ENCODE results near the gene TFE3. TPM values are rescaled to one million over a fixed set of nuclear protein-coding genes. Genes with fewer than 3 reads are reported as not detected.
"Not testable (repeated sequence)": the region's sequence is repeated elsewhere in the genome, so short reads cannot be mapped to it uniquely, and the experiment has no call there.

Gene TFE3
- total RNA-seq, 1 experiment from 2014 or later: 65.8 TPM

DNA sequence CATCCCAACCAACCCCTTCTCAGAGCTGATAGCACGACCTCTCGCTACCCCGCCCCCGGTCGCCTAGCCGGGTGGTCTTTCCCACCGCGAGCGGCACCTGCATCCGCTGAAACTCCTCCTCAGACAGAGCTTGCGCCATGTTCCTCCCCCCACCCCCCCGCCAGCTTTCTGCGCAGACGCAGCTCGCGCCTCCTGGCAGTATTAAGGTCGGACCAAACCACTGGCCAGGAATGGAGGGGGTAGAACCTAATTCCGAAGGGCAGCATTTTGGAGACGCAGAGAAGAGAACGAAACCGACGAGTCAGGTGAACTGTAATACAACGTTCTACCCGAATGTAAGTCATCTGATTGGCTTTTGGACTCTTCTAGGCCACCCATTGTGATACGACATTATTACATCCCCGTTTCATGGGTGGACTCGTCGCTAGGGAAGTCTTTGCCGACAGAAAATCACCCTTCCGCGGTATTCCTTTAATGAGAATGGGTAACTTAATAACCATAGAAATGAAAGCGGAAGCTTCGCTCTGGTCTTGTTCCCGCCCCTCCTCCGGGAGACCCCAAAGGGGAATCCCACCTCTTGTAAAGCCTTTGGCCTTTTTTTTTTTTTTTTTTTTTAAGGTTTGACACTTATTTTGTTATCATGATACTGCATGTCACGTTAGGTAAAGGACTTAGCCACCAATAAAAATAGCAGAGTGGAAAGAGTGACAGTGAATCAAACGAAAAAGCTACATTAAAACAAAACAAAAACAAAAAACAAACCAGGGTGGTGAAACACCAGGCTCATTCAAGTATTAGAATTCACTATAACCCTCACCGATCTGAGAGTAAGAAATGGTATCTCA, 40.8 kb downstream of the TFE3 start, which contains the start of gene GRIPAP1:
GRIPAP1 (minus strand) TSS at position 174 of the 845 bp plus-strand sequence; CDS start at position 139, 35 bp downstream.
- peak; percentile 73 for DNase-seq (ENCODE audit: low read depth)

DNA sequence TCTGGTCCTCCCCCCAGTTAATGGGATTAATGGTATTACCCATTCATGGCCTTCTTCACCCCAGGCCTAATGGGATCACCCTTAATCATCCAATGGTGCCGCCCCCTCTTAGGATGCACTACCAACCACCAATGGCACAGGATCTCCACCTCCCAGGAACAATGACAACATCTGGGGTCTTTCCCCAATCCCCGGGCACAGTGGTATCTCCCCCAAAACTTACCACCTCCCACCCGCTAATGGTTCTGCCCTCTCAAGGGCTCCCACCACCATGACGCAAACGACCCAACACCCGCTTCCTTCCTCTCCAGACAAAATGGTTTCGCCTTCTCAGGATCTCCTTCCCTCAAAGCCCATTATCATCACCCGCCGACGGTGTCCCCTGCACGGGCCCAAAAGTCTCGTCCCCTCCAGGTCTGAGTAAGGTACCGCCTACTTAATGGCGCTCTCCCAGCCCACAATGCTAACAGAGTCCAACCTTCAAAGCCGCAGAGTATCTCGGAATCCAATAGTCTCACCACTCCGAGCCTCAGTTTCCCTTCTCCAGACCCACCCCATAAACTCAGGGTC, 41.6 kb downstream of the TFE3 start:
- peak; percentile 9 for DNase-seq (ENCODE audit: low read depth)

DNA sequence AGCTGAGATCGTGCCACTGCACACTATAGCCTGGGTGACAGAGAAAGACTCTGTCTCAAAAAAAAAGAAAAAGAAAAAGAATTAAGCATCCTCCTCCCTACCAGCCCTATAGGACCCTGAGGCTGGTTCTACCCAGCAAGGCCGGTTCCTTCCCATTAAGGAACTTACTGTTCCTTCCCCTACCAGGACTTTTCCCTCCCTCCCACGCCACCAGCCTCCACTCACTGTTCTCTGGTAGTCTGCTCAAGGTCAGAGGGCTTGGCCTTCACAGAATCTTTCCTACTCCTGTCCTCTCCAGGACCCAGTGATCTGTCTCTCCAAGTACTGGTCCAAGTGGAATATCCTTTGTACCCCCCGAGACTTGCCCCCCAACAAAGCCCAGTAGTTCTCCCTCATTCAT, 42.5 kb downstream of the TFE3 start:
- DNase-seq (ENCODE audit: low read depth): no peak

DNA sequence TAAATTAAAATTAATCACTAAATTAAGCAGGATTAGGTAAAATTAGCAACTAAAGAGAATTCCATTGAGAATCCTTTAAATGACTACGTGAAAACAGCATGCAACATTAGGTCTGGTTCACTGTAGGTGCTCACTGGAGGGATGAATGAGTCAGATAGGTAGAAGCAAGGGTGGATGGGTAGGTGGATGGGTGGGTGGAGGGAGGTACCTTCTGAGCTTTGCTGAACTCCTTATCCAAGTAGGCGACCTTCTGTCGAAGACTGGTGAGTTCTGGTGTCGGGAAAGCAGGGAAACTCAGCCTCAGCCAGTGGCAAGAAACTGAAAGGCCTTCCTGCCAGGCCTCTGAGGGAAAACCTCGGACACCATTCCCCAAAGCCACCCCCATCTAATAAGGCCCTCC, 44.1 kb downstream of the TFE3 start:
- DNase-seq (ENCODE audit: low read depth): no peak

DNA sequence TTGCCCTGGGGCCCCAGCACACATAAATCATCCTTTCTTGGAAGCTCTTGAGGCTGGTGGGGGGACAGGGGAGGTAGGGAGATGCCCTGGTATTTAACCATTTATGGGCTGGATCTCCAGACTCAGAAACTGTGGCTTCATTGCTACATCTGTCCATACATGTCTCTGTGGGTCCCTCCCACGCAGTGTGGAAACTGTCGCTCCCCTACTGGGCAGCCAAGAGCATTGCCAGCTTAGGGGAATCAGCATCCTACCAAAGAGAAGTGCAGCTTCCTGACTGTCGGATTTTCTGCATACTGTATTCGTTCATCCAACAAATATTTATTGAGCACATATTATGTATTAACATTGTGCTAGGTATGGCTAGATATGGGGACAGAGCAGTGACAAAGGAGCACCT, 44.8 kb downstream of the TFE3 start:
- DNase-seq (ENCODE audit: low read depth): no peak

DNA sequence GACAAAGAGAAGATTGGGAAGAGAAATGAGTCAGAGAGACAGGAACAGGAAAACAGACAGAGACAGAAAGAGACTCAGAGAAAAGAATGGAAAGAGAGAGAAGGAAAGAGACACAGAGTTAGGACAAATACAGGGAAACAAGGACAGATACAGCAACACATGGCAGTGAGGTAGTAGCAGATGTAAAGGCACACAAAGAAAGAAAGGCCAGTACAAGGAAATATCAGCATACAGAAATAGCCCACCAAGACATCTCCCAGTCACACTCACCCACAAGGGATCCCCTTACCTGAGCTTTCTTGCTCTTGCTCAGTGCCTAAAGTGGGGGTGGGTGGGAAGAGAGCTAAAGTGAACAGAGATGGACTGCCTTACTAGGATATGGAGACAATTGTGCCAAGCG, 45.3 kb downstream of the TFE3 start:
- DNase-seq (ENCODE audit: low read depth): no peak

DNA sequence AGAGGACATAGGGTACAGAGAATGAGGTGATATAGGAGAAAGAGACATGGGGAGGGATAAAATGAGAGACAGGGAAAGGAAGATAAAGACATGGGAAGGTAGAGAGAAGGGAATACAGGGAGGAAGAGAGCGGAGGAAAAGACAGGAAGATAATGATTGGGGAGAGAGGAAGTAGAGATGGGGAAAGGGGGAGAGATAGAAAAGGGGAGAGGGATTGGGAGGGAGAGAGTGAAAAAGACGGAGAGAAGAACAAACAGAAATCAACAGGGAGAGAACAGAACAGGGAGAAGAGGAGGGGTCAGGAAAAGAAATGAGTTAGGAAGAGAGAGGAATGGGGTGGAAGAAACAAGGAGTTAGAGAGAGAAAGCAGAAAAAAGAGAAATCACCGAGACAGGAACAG, 45.7 kb downstream of the TFE3 start:
- no peak for DNase-seq (ENCODE audit: low read depth)

DNA sequence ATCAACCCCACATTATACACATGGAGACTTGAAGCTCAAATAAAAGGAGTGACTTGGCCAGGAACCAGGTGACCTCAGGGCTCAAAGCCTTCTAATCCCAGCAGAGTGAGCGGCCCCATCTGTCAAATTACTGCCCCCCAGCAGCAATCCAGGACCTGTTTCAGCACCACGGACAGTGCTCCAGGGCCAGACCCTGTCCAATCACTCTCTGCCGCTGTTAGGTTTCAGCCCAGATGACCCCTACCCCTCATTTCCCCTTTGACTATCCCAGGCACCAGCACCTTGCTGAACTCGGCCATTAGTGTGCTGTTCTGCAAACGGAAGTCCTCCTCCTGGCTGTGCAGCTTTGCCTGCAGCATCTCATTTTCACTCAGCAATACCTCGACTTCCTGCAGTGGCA, 46.2 kb downstream of the TFE3 start:
- no peak for DNase-seq (ENCODE audit: low read depth)

DNA sequence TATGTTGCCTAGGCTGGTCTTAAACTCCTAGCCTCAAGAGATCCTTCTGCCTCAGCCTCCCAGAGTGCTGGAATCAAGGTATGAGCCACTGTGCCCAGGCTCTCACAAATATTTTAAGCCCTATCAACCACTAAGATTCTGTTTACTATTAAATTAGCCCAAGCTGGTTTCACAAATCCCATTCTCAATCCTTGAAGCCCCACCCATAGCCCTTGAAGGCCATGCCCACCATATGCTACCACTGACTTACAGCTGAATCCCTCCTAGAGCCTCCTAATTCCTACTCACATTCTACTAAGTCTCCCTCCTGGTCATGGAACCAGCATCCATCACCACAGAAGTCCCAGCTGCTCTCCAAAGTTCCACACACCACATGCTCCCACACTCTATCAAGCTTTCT, 50.8 kb downstream of the TFE3 start:
- no peak for DNase-seq (ENCODE audit: low read depth)

DNA sequence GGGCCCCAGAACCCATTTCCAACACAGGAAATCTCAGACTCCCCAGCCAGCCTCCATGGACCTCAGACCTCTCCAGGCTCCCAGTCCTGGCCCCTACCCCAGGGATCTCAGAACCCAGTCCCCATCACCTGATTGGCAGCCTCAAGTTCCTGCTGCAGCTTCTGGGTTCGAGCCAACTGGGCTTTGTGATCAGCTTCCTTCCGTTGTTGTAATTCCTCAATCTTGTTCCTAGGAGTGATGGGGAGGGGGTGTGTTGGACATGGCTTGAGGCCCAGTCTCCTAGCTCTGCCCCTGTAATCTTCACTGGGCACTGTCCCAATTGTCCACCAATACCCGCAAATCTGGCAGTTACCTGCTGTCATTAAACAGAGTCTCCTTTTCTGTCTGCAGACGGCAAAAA, 53.7 kb downstream of the TFE3 start:
- no peak for DNase-seq (ENCODE audit: low read depth)

DNA sequence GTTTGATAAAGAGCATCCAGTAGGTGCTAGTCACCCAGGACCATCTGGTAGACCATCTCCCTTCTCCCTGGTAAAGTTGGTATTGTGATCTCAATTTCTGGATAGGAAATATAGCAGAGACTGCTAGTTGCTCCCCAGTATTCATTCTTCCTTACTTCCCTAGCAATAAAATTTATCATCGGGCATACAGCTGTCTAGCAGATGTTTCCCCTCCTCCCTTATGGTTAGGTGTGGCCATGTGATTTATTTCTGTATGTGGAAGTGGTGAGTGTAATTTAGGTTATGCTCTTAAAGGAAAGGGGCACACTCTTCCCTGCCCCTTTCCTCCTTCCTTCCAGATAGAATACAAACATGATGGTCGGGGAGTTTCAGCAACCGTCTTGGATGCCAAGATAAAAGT, 59.3 kb downstream of the TFE3 start:
- DNase-seq (ENCODE audit: low read depth): no peak

DNA sequence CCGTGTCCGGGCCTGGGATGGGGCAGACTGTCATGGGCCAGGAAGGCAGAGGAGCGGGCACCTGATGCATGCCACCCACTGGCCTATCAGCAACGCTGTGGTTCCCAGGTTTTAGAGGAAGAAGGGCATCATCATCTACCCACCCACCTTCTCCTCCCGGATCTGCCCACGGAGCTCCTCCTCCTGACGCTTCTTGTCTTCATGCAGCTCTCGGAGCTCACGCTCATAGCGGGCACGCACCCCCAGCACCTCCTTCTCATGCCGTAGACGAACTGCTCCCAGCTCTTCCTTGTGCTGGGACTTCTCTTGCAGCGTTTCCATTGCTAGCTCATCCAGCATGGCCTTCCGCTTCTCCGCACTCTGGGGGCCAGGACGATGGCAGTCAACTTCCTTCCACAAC, 60.1 kb downstream of the TFE3 start:
- DNase-seq (ENCODE audit: low read depth): no peak

DNA sequence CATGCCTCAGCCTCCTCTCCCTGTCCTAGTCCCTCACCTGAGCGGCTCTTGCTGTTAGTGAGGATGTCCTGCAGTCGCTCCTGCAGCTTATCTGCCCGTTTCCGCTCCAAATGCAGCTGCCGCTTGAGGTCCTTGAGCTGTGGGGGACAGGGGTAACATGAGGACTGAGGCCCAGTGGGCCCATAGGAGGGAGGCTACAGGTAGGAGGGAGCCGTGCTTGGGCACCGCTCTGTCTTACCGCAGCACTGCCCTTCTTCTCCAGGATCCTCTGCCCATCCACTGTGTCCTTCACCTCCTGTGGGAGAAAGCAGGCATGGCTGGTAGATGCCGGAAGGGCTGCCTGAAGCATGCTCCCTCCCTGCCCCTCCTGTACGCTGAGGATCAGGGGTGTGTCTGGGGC, 62.0 kb downstream of the TFE3 start:
- no peak for DNase-seq (ENCODE audit: low read depth)

DNA sequence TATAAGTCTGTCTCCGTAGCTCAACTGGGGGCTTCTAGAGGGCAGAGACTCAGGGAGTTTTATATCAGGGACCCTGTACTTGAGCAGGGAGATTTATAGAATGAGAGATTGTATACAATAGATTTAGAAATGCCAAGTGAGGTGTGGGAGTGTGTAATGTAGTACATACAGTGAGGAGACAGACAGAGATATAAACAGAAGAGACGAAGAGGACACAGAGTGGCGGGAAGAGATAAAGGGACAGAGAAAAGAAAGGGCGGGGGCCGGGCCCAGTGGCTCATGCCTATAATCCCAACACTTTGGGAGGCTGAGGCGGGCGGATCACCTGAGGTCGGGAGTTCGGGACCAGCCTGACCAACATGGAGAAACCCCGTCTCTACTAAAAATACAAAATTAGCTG, 62.8 kb downstream of the TFE3 start:
- not testable (repeated sequence) for DNase-seq (ENCODE audit: low read depth)

Small RNA genes lying within 50 kb of the gene (small RNA-seq; reads per million reads assigned to genes)
- gene RNU4-52P: not detected

Other genes with a start within 250 kb of the TFE3 start
- 11.0 and 12.0 TPM in 2 replicates for gene HDAC6, start 241.3 kb downstream of the TFE3 start, total RNA-seq (2014; rRNA removed; shearing (Covaris generic))
- not detected in 2 replicates for gene ERAS, start 216.8 kb downstream of the TFE3 start, total RNA-seq (2014; rRNA removed; shearing (Covaris generic))
- not detected in 2 replicates for gene PCSK1N, start 207.7 kb downstream of the TFE3 start, total RNA-seq (2014; rRNA removed; shearing (Covaris generic))
- 63.0 and 65.9 TPM in 2 replicates for gene TIMM17B, start 145.6 kb downstream of the TFE3 start, total RNA-seq (2014; rRNA removed; shearing (Covaris generic))
- gene PQBP1, start 145.4 kb downstream of the TFE3 start, total RNA-seq (2014; rRNA removed; shearing (Covaris generic)): 80.8 and 109 TPM in 2 replicates
- gene SLC35A2, start 131.7 kb downstream of the TFE3 start, total RNA-seq (2014; rRNA removed; shearing (Covaris generic)): 19.4 and 30.6 TPM in 2 replicates
- 0.03 and 0.16 TPM in 2 replicates for gene PIM2, start 124.3 kb downstream of the TFE3 start, total RNA-seq (2014; rRNA removed; shearing (Covaris generic))
- gene OTUD5, start 85.8 kb downstream of the TFE3 start, total RNA-seq (2014; rRNA removed; shearing (Covaris generic)): 30.0 and 31.7 TPM in 2 replicates
- gene KCND1, start 71.5 kb downstream of the TFE3 start, total RNA-seq (2014; rRNA removed; shearing (Covaris generic)): 0.23 and 0.42 TPM in 2 replicates
- 11.9 and 13.9 TPM in 2 replicates for gene GRIPAP1, start 41.1 kb downstream of the TFE3 start, total RNA-seq (2014; rRNA removed; shearing (Covaris generic))
- gene CCDC120, start 15.6 kb upstream of the TFE3 start, total RNA-seq (2014; rRNA removed; shearing (Covaris generic)): 0.14 TPM in 1 of 2 replicates, not detected in the other
- 8.6 and 22.1 TPM in 2 replicates for gene PRAF2, start 30.6 kb upstream of the TFE3 start, total RNA-seq (2014; rRNA removed; shearing (Covaris generic))
- gene WDR45, start 36.5 kb upstream of the TFE3 start, total RNA-seq (2014; rRNA removed; shearing (Covaris generic)): 40.7 and 45.2 TPM in 2 replicates
- 27.6 and 30.2 TPM in 2 replicates for gene GPKOW, start 80.4 kb upstream of the TFE3 start, total RNA-seq (2014; rRNA removed; shearing (Covaris generic))
- 0.13 TPM in 1 of 2 replicates, not detected in the other for gene MAGIX, start 119.4 kb upstream of the TFE3 start, total RNA-seq (2014; rRNA removed; shearing (Covaris generic))
- 126 and 199 TPM in 2 replicates for gene PLP2, start 128.5 kb upstream of the TFE3 start, total RNA-seq (2014; rRNA removed; shearing (Covaris generic))
- 4.3 and 5.6 TPM in 2 replicates for gene PRICKLE3, start 143.0 kb upstream of the TFE3 start, total RNA-seq (2014; rRNA removed; shearing (Covaris generic))
- 0.23 and 0.70 TPM in 2 replicates for gene SYP, start 156.8 kb upstream of the TFE3 start, total RNA-seq (2014; rRNA removed; shearing (Covaris generic))
- gene CACNA1F, start 190.0 kb upstream of the TFE3 start, total RNA-seq (2014; rRNA removed; shearing (Covaris generic)): not detected in 2 replicates
- gene CCDC22, start 192.1 kb upstream of the TFE3 start, total RNA-seq (2014; rRNA removed; shearing (Covaris generic)): 9.8 and 13.1 TPM in 2 replicates
- gene FOXP3, start 221.4 kb upstream of the TFE3 start, total RNA-seq (2014; rRNA removed; shearing (Covaris generic)): not detected in 2 replicates
- gene PPP1R3F, start 226.4 kb upstream of the TFE3 start, total RNA-seq (2014; rRNA removed; shearing (Covaris generic)): 0.30 and 0.53 TPM in 2 replicates

Data from HT1080 (cell line).